ENCODE data around the gene TMEM63A. TPM values are rescaled to one million over a fixed set of nuclear protein-coding genes. Genes with fewer than 3 reads are reported as not detected.
A peak's percentile ranks its signal among the peaks of the same experiment; 100 is the strongest.

Gene TMEM63A
- total and polyA plus RNA-seq, 2 of the 13 experiments (the other 11 are each of a cell fraction or from before 2014, with no cell fraction given) = 23.9 to 53.3 TPM

DNA sequence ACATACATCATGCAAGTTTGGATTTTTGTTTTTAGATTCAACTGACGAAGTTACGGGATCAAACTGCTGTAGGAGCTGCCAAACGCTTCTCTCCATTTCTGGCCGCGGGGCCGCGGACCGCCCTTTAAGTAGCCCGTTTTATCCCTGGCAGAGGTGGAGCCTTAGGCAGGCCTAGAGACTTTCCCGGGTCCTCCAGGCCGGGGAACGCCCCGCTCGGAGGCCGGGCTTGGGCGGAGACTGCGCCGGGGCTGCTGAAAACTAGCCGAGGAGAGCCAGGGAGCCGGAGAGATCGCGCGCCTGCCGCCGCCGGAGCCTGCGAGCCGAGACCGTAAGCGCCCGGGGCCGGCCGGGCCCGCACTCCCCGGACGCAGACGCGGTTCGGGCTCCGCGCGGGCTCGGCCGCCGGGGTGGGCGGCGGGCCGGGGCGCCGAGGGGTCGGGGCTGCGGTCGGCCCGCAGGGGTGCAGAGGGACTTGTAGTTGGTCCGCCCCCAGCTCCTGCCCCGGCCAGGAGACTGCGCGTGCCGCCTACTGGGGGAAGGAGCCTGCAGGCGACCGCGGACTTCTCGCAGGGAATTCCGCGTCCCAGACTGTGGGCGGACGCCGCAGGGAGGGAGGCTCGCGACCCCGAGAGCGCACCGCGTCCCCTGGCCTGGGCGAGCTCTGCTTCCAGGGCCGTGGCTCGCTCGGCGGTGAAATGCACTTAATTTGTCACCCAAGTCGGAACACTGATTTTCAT is 72.2 kb downstream of the TMEM63A start, which contains the start of gene EPHX1 (continued):
- TF ChIP-seq ZC3H13 (CRISPR knock-in tag; IDR thresholded peaks at IDR 0.05) (no peak), ZNF737 (CRISPR knock-in tag; IDR thresholded peaks at IDR 0.05; ENCODE audit: borderline replicate concordance) (no peak), ZNF510 (CRISPR knock-in tag; IDR thresholded peaks at IDR 0.05; ENCODE audit: low read depth) (no peak), MTA1 (CRISPR knock-in tag; IDR thresholded peaks at IDR 0.05; ENCODE audit: borderline replicate concordance) (0 out of 2 replicates have a peak, but pooled peaks have one; percentile 20), ZSCAN25 (CRISPR knock-in tag; IDR thresholded peaks at IDR 0.05) (peak; percentile 41; the same call in 1 of the 2 replicates), ZMYM3 (CRISPR knock-in tag; IDR thresholded peaks at IDR 0.05) (0 out of 2 replicates have a peak, but pooled peaks have one; percentile 7), ATF1 (CRISPR knock-in tag; IDR thresholded peaks at IDR 0.05) (no peak), ATF7-NPFF (CRISPR knock-in tag; IDR thresholded peaks at IDR 0.05; ENCODE audit: low read depth) (peak; percentile 26; the same call in 1 of the 2 replicates), HNRNPUL1 (IDR thresholded peaks at IDR 0.05; ENCODE audit: low read depth, low read length) (no peak), ZSCAN29 (CRISPR knock-in tag; conservative IDR thresholded peaks at IDR 0.05) (no peak), SRSF1 (optimal IDR thresholded peaks at IDR 0.05; ENCODE audit: low read depth, low read length) (peak; percentile 29)
- TF ChIP-seq, protein P1, sequence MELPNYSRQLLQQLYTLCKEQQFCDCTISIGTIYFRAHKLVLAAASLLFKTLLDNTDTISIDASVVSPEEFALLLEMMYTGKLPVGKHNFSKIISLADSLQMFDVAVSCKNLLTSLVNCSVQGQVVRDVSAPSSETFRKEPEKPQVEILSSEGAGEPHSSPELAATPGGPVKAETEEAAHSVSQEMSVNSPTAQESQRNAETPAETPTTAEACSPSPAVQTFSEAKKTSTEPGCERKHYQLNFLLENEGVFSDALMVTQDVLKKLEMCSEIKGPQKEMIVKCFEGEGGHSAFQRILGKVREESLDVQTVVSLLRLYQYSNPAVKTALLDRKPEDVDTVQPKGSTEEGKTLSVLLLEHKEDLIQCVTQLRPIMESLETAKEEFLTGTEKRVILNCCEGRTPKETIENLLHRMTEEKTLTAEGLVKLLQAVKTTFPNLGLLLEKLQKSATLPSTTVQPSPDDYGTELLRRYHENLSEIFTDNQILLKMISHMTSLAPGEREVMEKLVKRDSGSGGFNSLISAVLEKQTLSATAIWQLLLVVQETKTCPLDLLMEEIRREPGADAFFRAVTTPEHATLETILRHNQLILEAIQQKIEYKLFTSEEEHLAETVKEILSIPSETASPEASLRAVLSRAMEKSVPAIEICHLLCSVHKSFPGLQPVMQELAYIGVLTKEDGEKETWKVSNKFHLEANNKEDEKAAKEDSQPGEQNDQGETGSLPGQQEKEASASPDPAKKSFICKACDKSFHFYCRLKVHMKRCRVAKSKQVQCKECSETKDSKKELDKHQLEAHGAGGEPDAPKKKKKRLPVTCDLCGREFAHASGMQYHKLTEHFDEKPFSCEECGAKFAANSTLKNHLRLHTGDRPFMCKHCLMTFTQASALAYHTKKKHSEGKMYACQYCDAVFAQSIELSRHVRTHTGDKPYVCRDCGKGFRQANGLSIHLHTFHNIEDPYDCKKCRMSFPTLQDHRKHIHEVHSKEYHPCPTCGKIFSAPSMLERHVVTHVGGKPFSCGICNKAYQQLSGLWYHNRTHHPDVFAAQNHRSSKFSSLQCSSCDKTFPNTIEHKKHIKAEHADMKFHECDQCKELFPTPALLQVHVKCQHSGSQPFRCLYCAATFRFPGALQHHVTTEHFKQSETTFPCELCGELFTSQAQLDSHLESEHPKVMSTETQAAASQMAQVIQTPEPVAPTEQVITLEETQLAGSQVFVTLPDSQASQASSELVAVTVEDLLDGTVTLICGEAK (IDR thresholded peaks at IDR 0.05) = no peak
- TF ChIP-seq, protein P1 (CRISPR knock-in tag; IDR thresholded peaks at IDR 0.05) = no peak
- TF ChIP-seq, protein P2, sequence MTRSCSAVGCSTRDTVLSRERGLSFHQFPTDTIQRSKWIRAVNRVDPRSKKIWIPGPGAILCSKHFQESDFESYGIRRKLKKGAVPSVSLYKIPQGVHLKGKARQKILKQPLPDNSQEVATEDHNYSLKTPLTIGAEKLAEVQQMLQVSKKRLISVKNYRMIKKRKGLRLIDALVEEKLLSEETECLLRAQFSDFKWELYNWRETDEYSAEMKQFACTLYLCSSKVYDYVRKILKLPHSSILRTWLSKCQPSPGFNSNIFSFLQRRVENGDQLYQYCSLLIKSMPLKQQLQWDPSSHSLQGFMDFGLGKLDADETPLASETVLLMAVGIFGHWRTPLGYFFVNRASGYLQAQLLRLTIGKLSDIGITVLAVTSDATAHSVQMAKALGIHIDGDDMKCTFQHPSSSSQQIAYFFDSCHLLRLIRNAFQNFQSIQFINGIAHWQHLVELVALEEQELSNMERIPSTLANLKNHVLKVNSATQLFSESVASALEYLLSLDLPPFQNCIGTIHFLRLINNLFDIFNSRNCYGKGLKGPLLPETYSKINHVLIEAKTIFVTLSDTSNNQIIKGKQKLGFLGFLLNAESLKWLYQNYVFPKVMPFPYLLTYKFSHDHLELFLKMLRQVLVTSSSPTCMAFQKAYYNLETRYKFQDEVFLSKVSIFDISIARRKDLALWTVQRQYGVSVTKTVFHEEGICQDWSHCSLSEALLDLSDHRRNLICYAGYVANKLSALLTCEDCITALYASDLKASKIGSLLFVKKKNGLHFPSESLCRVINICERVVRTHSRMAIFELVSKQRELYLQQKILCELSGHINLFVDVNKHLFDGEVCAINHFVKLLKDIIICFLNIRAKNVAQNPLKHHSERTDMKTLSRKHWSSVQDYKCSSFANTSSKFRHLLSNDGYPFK (CRISPR knock-in tag; IDR thresholded peaks at IDR 0.05; ENCODE audit: borderline replicate concordance) = no peak
- TF ChIP-seq, protein P3, sequence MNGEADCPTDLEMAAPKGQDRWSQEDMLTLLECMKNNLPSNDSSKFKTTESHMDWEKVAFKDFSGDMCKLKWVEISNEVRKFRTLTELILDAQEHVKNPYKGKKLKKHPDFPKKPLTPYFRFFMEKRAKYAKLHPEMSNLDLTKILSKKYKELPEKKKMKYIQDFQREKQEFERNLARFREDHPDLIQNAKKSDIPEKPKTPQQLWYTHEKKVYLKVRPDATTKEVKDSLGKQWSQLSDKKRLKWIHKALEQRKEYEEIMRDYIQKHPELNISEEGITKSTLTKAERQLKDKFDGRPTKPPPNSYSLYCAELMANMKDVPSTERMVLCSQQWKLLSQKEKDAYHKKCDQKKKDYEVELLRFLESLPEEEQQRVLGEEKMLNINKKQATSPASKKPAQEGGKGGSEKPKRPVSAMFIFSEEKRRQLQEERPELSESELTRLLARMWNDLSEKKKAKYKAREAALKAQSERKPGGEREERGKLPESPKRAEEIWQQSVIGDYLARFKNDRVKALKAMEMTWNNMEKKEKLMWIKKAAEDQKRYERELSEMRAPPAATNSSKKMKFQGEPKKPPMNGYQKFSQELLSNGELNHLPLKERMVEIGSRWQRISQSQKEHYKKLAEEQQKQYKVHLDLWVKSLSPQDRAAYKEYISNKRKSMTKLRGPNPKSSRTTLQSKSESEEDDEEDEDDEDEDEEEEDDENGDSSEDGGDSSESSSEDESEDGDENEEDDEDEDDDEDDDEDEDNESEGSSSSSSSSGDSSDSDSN (CRISPR knock-in tag; IDR thresholded peaks at IDR 0.05) = peak; percentile 93

Measured in HepG2 (cell line).